Esophagus squamous epithelium (tissue), 5 donors: ENCODE data around the gene IRF7. TPM values are rescaled to one million over a fixed set of nuclear protein-coding genes. Genes with fewer than 3 reads are reported as not detected.

Source experiments
- DNase-seq: peaks from one replicate; lab custom pipeline; 2025; lab: John Stamatoyannopoulos, UW
- H3K27ac ChIP-seq, 4 donors: fragments of 200-600 bp; sonication (generic); one replicate each; pipeline ENCODE4 v1.5.1; 2016 to 2019; ENCODE audit warnings: mild to moderate bottlenecking in 1 of 4
- H3K27me3 ChIP-seq, 4 donors: fragments of 200-600 bp; sonication (generic); 1 replicate in 3 of 4; 2 replicates in 1 of 4; pipeline versions ENCODE4 v1.5.1 to v1.6.0; 2017 to 2021; ENCODE audit warnings: antibody characterized with exemption in 1 of 4
- H3K36me3 ChIP-seq, 3 donors: fragments of 200-600 bp; sonication (generic); one replicate each; pipeline ENCODE4 v1.5.1; 2016 to 2019
- H3K4me1 ChIP-seq, 3 donors: fragments of 200-600 bp; sonication (generic); one replicate each; pipeline ENCODE4 v1.5.1; 2017 to 2019
- H3K4me3 ChIP-seq, 4 donors: fragments of 200-600 bp; sonication (generic); 1 replicate in 3 of 4; 2 replicates in 1 of 4; pipeline ENCODE4 v1.5.1; 2016 to 2019; ENCODE audit warnings: mild to moderate bottlenecking in 2 of 4, moderate library complexity in 1 of 4
- H3K9me3 ChIP-seq, 3 donors: fragments of 200-600 bp; sonication (generic); one replicate each; pipeline ENCODE4 v1.5.1; 2016 to 2019
- POLR2A ChIP-seq, 4 donors: fragments of 450-650 bp; IDR thresholded peaks; one replicate each; pipeline ENCODE4 v1.6.1; 2017; ENCODE audit warnings: antibody characterized with exemption in 4 of 4, mild to moderate bottlenecking in 4 of 4, moderate library complexity in 3 of 4
- WGBS, 2 donors: methylation state at CpG; one replicate each; pipeline ENCODE4 v1.1.5; 2018; 5-methylcytosine and 5-hydroxymethylcytosine counted together
- intact Hi-C: fragments of 100-400 bp; cut with DNase I; formaldehyde crosslinking; loops from one replicate; pipeline ENCODE4 v1.15.0; 2022
- total RNA-seq, 4 donors: library from RNA; depleted of rRNA; stranded (reverse); fragments of >200 nt; gene quantifications; one replicate each; pipeline ENCODE4 v1.1.0, GENCODE V29; 2016
- TF ChIP-seq, protein P1 (sequence below), 6 experiments: fragments of 450-650 bp in 4 of 6; fragments of 200-600 bp in 2 of 6; sonication (generic) in 2 of 6; IDR thresholded peaks; one replicate each; pipeline ENCODE4 v1.5.1; 2016 to 2019; ENCODE audit warnings: antibody characterized with exemption in 6 of 6, mild to moderate bottlenecking in 4 of 6, moderate library complexity in 4 of 6
- donor health status: DM: yes; HTN: yes; CAD: no.

IRF7 gene
- total RNA-seq, 4 donors from 2014 or later = 16.9 to 26.3 (median 20.2) TPM

DNA sequence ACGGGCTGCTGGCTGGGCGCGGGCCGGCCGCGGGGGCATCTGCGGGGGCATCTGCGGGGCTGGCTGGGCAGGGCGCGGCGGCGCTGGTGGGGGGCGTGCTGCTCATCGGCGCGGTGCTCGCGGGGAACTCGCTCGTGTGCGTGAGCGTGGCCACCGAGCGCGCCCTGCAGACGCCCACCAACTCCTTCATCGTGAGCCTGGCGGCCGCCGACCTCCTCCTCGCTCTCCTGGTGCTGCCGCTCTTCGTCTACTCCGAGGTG is 21.5 kb upstream of the IRF7 start:
- Histone ChIP-seq H3K27ac (no peak overlapping the region), H3K36me3 (peaks cover 0 to 18% (median 0%) of the 10 kb centered on the region in 3 donors), H3K4me3 (peak overlapping the region in 3 of 4 donors; percentile 24 to 55 (median 38)), H3K9me3 (no peaks in the 10 kb centered on the region), H3K4me1 (peaks cover 14 to 50% (median 25%) of the 10 kb centered on the region in 3 donors), H3K27me3 (peaks cover 0 to 50% (median 0%) of the 10 kb centered on the region in 4 donors)
- TF ChIP-seq, protein P1, sequence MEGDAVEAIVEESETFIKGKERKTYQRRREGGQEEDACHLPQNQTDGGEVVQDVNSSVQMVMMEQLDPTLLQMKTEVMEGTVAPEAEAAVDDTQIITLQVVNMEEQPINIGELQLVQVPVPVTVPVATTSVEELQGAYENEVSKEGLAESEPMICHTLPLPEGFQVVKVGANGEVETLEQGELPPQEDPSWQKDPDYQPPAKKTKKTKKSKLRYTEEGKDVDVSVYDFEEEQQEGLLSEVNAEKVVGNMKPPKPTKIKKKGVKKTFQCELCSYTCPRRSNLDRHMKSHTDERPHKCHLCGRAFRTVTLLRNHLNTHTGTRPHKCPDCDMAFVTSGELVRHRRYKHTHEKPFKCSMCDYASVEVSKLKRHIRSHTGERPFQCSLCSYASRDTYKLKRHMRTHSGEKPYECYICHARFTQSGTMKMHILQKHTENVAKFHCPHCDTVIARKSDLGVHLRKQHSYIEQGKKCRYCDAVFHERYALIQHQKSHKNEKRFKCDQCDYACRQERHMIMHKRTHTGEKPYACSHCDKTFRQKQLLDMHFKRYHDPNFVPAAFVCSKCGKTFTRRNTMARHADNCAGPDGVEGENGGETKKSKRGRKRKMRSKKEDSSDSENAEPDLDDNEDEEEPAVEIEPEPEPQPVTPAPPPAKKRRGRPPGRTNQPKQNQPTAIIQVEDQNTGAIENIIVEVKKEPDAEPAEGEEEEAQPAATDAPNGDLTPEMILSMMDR (IDR thresholded peaks at IDR 0.05) = no peak
- no peak for TF ChIP-seq POLR2A (IDR thresholded peaks at IDR 0.05)
- intact Hi-C loops = no loop called here
- no peak for DNase-seq
- WGBS, 2 donors = 38 to 42% methylated on average over 6 to 13 of the region's 34 CpGs

DNA sequence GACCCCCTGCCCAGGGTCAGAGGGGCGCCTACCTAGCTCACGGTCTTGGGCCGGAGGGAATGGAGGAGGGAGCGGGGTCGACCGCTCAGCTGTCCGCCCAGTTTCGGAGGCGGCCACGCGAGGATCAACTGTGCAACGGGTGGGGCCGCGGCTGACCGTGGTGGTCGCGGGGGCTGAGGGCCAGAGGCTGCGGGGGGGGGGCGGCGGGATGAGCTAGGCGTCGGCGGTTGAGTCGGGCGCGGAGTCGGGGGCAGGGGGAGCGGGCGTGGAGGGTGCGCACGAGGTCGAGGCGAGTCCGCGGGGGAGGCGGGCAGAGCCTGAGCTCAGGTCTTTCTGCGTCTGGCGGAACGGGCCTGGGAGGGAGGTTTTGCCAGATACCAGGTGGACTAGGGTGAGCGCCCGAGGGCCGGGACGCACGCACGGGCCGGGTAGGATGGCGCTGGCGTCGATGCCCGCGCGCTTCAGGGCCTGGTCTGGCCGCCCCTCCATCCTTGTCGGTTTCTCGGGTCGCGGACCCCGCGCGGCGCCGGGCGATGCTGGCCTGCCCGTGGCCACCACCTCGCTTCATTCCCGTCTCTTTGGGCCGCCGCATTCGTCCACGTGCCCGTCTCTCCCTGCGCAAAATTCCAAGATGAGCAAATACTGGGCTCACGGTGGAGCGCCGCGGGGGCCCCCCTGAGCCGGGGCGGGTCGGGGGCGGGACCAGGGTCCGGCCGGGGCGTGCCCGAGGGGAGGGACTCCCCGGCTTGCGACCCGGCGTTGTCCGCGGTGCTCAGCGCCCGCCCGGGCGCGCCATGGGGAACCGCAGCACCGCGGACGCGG is 21.0 kb upstream of the IRF7 start, which contains the start of gene DRD4:
Gene DRD4, plus strand, starts transcription at position 759 of the 822 bp plus-strand sequence. Its CDS starts 36 bp downstream, at position 795.
- intact Hi-C loops = no loop called here
- TF ChIP-seq, protein P1 (IDR thresholded peaks at IDR 0.05) = no peak
- no peak for TF ChIP-seq POLR2A (IDR thresholded peaks at IDR 0.05)
- Histone ChIP-seq H3K4me3 (peak within 1 kb of the TSS in 3 of 4 donors; percentile 24 to 55 (median 38)), H3K36me3 (peaks cover 0 to 17% (median 0%) of the 10 kb centered on the region in 3 donors), H3K27ac (no peak within 1 kb of the TSS), H3K9me3 (no peaks in the 10 kb centered on the region), H3K4me1 (peaks cover 14 to 50% (median 25%) of the 10 kb centered on the region in 3 donors), H3K27me3 (peaks cover 0 to 50% (median 0%) of the 10 kb centered on the region in 4 donors)
- no CpG with 5 or more reads among the region's 100 CpGs for WGBS, 2 donors
- DNase-seq = no peak

DNA sequence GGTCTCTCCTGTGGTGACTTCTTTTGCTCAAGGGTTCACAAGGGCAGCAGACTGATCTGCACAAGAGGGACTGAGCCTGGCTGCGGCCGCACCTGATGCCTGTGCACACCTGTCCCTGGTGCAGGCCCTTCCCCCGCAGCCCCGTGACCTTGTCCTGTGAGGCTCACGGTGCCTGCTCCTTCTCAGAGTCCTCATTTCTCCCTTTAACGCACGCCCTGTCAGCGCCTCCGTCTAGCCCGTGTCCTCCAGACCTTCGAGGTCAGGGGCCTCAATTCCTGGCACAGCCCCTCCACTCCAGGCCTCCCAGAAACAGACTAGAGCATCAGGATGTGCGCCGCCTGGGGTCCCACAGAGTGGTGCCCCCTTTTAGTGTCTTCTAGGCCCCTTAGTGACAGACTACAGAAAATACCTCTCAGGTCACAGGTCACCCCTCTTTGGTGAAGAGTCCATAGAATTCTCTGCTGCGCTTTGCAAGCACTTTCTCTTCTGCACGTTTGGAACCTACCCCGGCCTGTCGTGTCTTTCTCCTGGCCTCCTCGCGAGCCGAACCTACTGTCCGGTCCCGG is 20.3 kb upstream of the IRF7 start:
- peaks cover 14 to 47% (median 25%) of the 10 kb centered on the region in 3 donors for H3K4me1 ChIP-seq
- DNase-seq = no peak
- no peak for TF ChIP-seq POLR2A (IDR thresholded peaks at IDR 0.05)
- TF ChIP-seq, protein P1 (IDR thresholded peaks at IDR 0.05) = no peak
- H3K27ac ChIP-seq = no peak overlapping the region
- WGBS, 2 donors = 70 to 79% methylated on average over 10 to 17 of the region's 22 CpGs
- H3K27me3 ChIP-seq = peaks cover 0 to 50% (median 0%) of the 10 kb centered on the region in 4 donors
- intact Hi-C loops = no loop called here
- H3K9me3 ChIP-seq = no peaks in the 10 kb centered on the region
- no peak overlapping the region for H3K4me3 ChIP-seq
- H3K36me3 ChIP-seq = peaks cover 0 to 10% (median 0%) of the 10 kb centered on the region in 3 donors

DNA sequence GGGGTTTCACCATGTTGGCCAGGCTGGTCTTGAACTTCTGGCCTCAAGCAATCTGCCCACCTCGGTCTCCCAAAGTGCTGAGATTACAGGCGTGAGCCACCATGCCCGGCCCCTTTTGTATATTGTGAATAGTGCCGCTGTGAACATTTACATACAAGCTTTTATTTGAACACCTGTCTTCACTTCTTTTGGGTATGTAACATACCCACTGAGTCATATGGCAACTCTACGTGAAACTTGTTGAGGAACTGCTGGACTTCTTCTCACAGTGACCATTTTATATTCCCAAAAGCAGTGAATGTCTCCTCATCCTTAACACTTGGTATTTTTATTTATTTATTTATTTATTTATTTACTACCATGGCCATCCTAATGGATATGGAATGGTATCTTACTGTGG is 15.1 kb upstream of the IRF7 start:
- no peak overlapping the region for H3K27ac ChIP-seq
- no peaks in the 10 kb centered on the region for H3K9me3 ChIP-seq
- intact Hi-C loops = no loop called here
- TF ChIP-seq POLR2A (IDR thresholded peaks at IDR 0.05) = no peak
- TF ChIP-seq, protein P1 (IDR thresholded peaks at IDR 0.05) = no peak
- H3K36me3 ChIP-seq = peaks cover 0 to 7% (median 0%) of the 10 kb centered on the region in 3 donors
- H3K4me3 ChIP-seq = no peak overlapping the region
- WGBS, 2 donors = 80 to 88% methylated on average over 4 to 5 of the region's 5 CpGs
- H3K4me1 ChIP-seq = peaks cover 3 to 12% (median 7%) of the 10 kb centered on the region in 3 donors
- DNase-seq = no peak
- H3K27me3 ChIP-seq = peaks cover 0 to 20% (median 2%) of the 10 kb centered on the region in 4 donors

DNA sequence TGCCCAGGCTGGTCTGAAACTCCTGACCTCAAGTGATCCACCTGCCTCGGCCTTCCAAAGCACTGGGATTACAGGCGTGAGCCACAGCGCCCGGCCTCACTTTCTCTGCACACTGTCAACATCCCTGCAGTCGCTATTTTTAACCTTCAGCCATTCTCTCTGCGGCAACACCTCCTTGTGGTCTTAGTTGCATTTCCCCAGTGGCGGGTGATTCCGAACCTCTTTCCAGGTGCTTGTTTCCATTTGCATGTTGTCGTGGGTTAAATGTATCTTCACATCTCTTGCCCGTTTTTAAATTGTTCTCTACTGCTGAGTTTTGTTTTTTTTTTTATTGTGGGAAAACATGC is 13.5 kb upstream of the IRF7 start:
- Histone ChIP-seq H3K4me3 (no peak overlapping the region), H3K27ac (no peak overlapping the region), H3K27me3 (peaks cover 0 to 33% (median 2%) of the 10 kb centered on the region in 4 donors), H3K4me1 (peaks cover 3 to 19% (median 7%) of the 10 kb centered on the region in 3 donors), H3K36me3 (peaks cover 0 to 7% (median 0%) of the 10 kb centered on the region in 3 donors), H3K9me3 (no peaks in the 10 kb centered on the region)
- DNase-seq = no peak
- 59 to 64% methylated on average over 10 of the region's 10 CpGs for WGBS, 2 donors
- intact Hi-C loops = no loop called here
- TF ChIP-seq, protein P1 (IDR thresholded peaks at IDR 0.05) = no peak
- TF ChIP-seq POLR2A (IDR thresholded peaks at IDR 0.05) = no peak
